Right lobe of liver (tissue), 4 donors: ENCODE measurements around the gene C6orf120.

Source experiments
- POLR2A ChIP-seq: fragments of 450-650 bp; IDR thresholded peaks from one replicate; pipeline ENCODE4 v1.6.1; 2017; ENCODE audit warnings: antibody characterized with exemption, mild to moderate bottlenecking
- TF ChIP-seq, protein P1 (sequence below), 4 donors: fragments of 200-600 bp in 3 of 4; fragments of 450-650 bp in 1 of 4; IDR thresholded peaks; one replicate each; pipeline versions ENCODE4 v1.5.1 to v1.8.0; 2016 to 2022; ENCODE audit warnings: antibody characterized with exemption in 4 of 4, mild to moderate bottlenecking in 2 of 4
- donor health status: DM: no; HTN: no; CAD: no.
- donor health status: DM: no; HTN: no; CAD: no.
- donor health status: DM: no; HTN: yes; CAD: no.

DNA sequence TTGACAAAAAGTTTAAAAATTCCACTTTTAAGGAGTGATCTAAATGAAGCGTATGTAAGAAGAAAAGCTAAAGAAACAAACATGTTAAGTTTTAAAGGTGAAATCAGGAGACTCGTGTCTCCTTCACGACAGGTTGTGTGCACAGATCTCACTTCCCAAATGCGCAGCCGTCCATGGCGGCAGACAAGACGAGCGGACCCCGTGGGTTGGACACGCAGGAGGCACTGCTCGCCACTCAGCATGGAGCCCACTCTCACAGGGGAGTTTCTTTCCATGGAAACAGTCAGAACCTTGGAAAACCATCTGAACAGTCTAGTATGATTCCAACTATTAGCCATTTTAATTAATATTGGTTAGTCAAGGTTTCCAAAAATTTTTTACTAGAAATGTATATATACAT, 49.0 kb upstream of the C6orf120 start:
- TF ChIP-seq, protein P1, sequence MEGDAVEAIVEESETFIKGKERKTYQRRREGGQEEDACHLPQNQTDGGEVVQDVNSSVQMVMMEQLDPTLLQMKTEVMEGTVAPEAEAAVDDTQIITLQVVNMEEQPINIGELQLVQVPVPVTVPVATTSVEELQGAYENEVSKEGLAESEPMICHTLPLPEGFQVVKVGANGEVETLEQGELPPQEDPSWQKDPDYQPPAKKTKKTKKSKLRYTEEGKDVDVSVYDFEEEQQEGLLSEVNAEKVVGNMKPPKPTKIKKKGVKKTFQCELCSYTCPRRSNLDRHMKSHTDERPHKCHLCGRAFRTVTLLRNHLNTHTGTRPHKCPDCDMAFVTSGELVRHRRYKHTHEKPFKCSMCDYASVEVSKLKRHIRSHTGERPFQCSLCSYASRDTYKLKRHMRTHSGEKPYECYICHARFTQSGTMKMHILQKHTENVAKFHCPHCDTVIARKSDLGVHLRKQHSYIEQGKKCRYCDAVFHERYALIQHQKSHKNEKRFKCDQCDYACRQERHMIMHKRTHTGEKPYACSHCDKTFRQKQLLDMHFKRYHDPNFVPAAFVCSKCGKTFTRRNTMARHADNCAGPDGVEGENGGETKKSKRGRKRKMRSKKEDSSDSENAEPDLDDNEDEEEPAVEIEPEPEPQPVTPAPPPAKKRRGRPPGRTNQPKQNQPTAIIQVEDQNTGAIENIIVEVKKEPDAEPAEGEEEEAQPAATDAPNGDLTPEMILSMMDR (IDR thresholded peaks at IDR 0.05) = no peak
- no peak for TF ChIP-seq POLR2A
